Panc1 (cell line): ENCODE data around the gene ETFRF1. TPM values are rescaled to one million over a fixed set of nuclear protein-coding genes. Genes with fewer than 3 reads are reported as not detected.

ENCODE experiments used
- ATAC-seq: fragments of 200-7000 bp; cut with Tn5 transposase; 2 replicates; pipeline ENCODE4 v1.9.1; 2020; ENCODE audit warnings: mild to moderate bottlenecking, moderate library complexity
- BruUV-seq: library from RNA; stranded (reverse); fragments of 400-500 nt; replicated peaks from 2 replicates; lab custom pipeline; 2021; lab: Mats Ljungman, UMichigan
- CTCF ChIA-PET: fragments of 300-600 bp; sonication (Branson Sonifier 250); formaldehyde crosslinking; loops from one replicate; lab custom pipeline; 2022; ENCODE audit warnings: antibody characterized with exemption; lab: Charles Lee
- POLR2A ChIA-PET: fragments of 300-600 bp; sonication (Branson Sonifier 250); formaldehyde crosslinking; loops from one replicate; lab custom pipeline; 2022; ENCODE audit warnings: antibody characterized with exemption; lab: Charles Lee
- DNase-seq: peaks from one replicate; pipeline ENCODE4 v3.0.0-alpha.2; 2010; ENCODE audit warnings: low read depth, low spot score
- H3K27ac ChIP-seq: 2 replicates; pipeline ENCODE4 v1.5.1; 2011; ENCODE audit warnings: mild to moderate bottlenecking, low read length, inconsistent platforms
- H3K27me3 ChIP-seq: fragments of 200-500 bp; sonication (Bioruptor generic); 2 replicates; pipeline ENCODE4 v1.6.0; 2014; ENCODE audit warnings: low read length, inconsistent platforms; ENCODE audit not compliant: control insufficient read depth, insufficient read depth
- H3K36me3 ChIP-seq: fragments of 200-500 bp; sonication (Bioruptor generic); 2 replicates; pipeline ENCODE4 v1.5.1; 2014; ENCODE audit warnings: inconsistent platforms, mild to moderate bottlenecking, low read length, moderate library complexity; ENCODE audit not compliant: control insufficient read depth, insufficient read depth
- H3K4me1 ChIP-seq: 2 replicates; pipeline ENCODE4 v1.5.1; 2011; ENCODE audit warnings: inconsistent platforms, mild to moderate bottlenecking, low read length, moderate library complexity; ENCODE audit not compliant: control insufficient read depth, insufficient read depth
- H3K4me3 ChIP-seq, 2 experiments: 2 replicates each; pipeline ENCODE4 v1.5.1; 2011 to 2012; ENCODE audit warnings: low read depth in 2 of 2, low read length in 2 of 2, mild to moderate bottlenecking in 2 of 2, inconsistent platforms in 1 of 2, moderate library complexity in 1 of 2
- H3K9me3 ChIP-seq: fragments of 200-500 bp; sonication (Bioruptor generic); 2 replicates; pipeline ENCODE4 v1.5.1; 2014; ENCODE audit warnings: low read depth, mild to moderate bottlenecking, inconsistent platforms, low read length, moderate library complexity; ENCODE audit not compliant: control insufficient read depth, insufficient read depth
- CTCF ChIP-seq: fragments of 450-650 bp; IDR thresholded peaks from 2 replicates; pipeline ENCODE4 v1.5.1; 2017; ENCODE audit warnings: mild to moderate bottlenecking
- POLR2AphosphoS5 ChIP-seq: IDR thresholded peaks from 2 replicates; pipeline ENCODE4 v1.6.1; 2012; ENCODE audit warnings: mild to moderate bottlenecking, low read depth, low read length, moderate library complexity
- REST ChIP-seq, 2 experiments: IDR thresholded peaks; 2 replicates each; pipeline ENCODE4 v1.6.1; 2011 to 2012; ENCODE audit warnings: low read depth in 2 of 2, control low read depth in 1 of 2, low read length in 1 of 2, mild to moderate bottlenecking in 1 of 2, moderate library complexity in 1 of 2; ENCODE audit not compliant: insufficient read depth in 1 of 2
- SIN3A ChIP-seq: IDR thresholded peaks from 2 replicates; pipeline ENCODE4 v1.6.1; 2012; ENCODE audit warnings: low read depth, mild to moderate bottlenecking, low read length, moderate library complexity, borderline replicate concordance; ENCODE audit not compliant: insufficient read depth
- TCF7L2 ChIP-seq: IDR thresholded peaks from 2 replicates; pipeline ENCODE4 v1.6.1; 2011; ENCODE audit warnings: mild to moderate bottlenecking, low read depth, low read length, inconsistent platforms
- in situ Hi-C: cut with HindIII; loops from 2 replicates; pipeline ENCODE4 v1.10.0; 2016; ENCODE audit warnings: low sequenced_read_pairs, low pct_unique_long_range_greater_than_20kb
- intact Hi-C: fragments of 100-400 bp; cut with micrococcal nuclease; formaldehyde crosslinking; loops from one replicate; pipeline ENCODE4 v1.10.0; 2022; ENCODE audit not compliant: unreplicated experiment
- total RNA-seq: library from RNA; stranded (reverse); gene quantifications from one replicate; pipeline ENCODE4 v1.2.1, GENCODE V29; 2021; ENCODE audit not compliant: unreplicated experiment

Gene ETFRF1
- total RNA-seq, 1 experiment from 2014 or later = 12.6 TPM

- Histone ChIP-seq H3K36me3 (no peaks in the 10 kb centered on the region), H3K27me3 (no peaks in the 10 kb centered on the region), H3K4me1 (peaks cover 16% of the 10 kb centered on the region), H3K4me3 (peak overlapping the region; percentile 71 to 83), H3K9me3 (no peaks in the 10 kb centered on the region), H3K27ac (no peak overlapping the region; the same call in 1 of the 2 replicates)
- no peak for TF ChIP-seq REST (IDR thresholded peaks at IDR 0.05; ENCODE audit: insufficient read depth in 1 of 2, low read depth in 2 of 2, low read length in 1 of 2)
- TF ChIP-seq SIN3A = no peak
- TF ChIP-seq CTCF = no peak
- TF ChIP-seq POLR2AphosphoS5 = no peak
- TF ChIP-seq TCF7L2 = no peak
- BruUV-seq = no TSS peak
- intact Hi-C loops (no loop called here), in situ Hi-C loops (no loop called here)
- CTCF ChIA-PET = interaction anchor here (0.6 to 1.1 kb wide), 4 partner anchors 18 to 193 kb away, joined by 3 to 6 read pairs (median 5); no protein-coding TSS in a partner anchor
- peak; percentile 58 for ATAC-seq
- no peak for DNase-seq
- POLR2A ChIA-PET = interaction anchor here (0.7 to 1.0 kb wide), 4 partner anchors 56 to 806 kb away, joined by 3 to 4 read pairs (median 3); partner anchors contain the start of gene KRAS
Measured at GRCh38 chr12:25194722-25195055, 348 bp upstream of the ETFRF1 start.

- in situ Hi-C loops = no loop called here
- H3K4me3 ChIP-seq = no peak overlapping the region
- H3K27me3 ChIP-seq = no peaks in the 10 kb centered on the region
- intact Hi-C loops = no loop called here
- no peaks in the 10 kb centered on the region for H3K36me3 ChIP-seq
- no TSS peak for BruUV-seq
- ChIA-PET POLR2A (interaction anchor here (0.7 kb wide), 1 partner anchor 121 kb away, joined by 3 read pairs; no protein-coding TSS in a partner anchor), CTCF (no interaction called here)
- TF ChIP-seq REST (IDR thresholded peaks at IDR 0.05; ENCODE audit: insufficient read depth in 1 of 2, low read depth in 2 of 2, low read length in 1 of 2) (no peak), SIN3A (no peak), CTCF (no peak), TCF7L2 (no peak), POLR2AphosphoS5 (no peak)
- no peaks in the 10 kb centered on the region for H3K9me3 ChIP-seq
- peaks cover 16% of the 10 kb centered on the region for H3K4me1 ChIP-seq
- H3K27ac ChIP-seq = no peak overlapping the region
- ATAC-seq (no peak), DNase-seq (no peak)
Measured at GRCh38 chr12:25197608-25198007, 2.6 kb downstream of the ETFRF1 start.
